GM23338 (cell line): ENCODE results near the gene DNAH10. TPM values are rescaled to one million over a fixed set of nuclear protein-coding genes. Genes with fewer than 3 reads are reported as not detected.

Experiments used
- ATAC-seq: fragments of 200-7000 bp; cut with Tn5 transposase; 3 replicates; pipeline ENCODE4 v1.9.1; 2020
- DNase-seq: peaks from one replicate; pipeline ENCODE4 v3.0.0-alpha.2; 2015; ENCODE audit warnings: low spot score
- H2AFZ ChIP-seq: fragments of 200-600 bp; sonication (generic); 2 replicates; pipeline ENCODE4 v1.8.0; 2016; ENCODE audit warnings: antibody characterized with exemption, mild to moderate bottlenecking, moderate library complexity
- H3F3A ChIP-seq: fragments of 200-600 bp; sonication (generic); replicated peaks from 2 replicates; pipeline ENCODE4 v1.8.0; 2017; ENCODE audit warnings: antibody characterized with exemption, mixed run types, low read depth
- H3K27ac ChIP-seq: fragments of 200-600 bp; sonication (generic); 2 replicates; pipeline ENCODE4 v1.6.1; 2016; ENCODE audit warnings: low read depth
- H3K27me3 ChIP-seq: fragments of 200-600 bp; sonication (generic); 2 replicates; pipeline ENCODE4 v1.8.0; 2016; ENCODE audit warnings: mild to moderate bottlenecking, mixed run types, moderate library complexity; ENCODE audit not compliant: insufficient read depth
- H3K36me3 ChIP-seq: fragments of 200-600 bp; sonication (generic); 2 replicates; pipeline ENCODE4 v1.8.0; 2016; ENCODE audit warnings: mild to moderate bottlenecking; ENCODE audit not compliant: insufficient read depth
- H3K4me1 ChIP-seq: fragments of 200-600 bp; sonication (generic); 2 replicates; pipeline ENCODE4 v1.8.0; 2016; ENCODE audit warnings: mild to moderate bottlenecking, moderate library complexity; ENCODE audit not compliant: insufficient read depth
- H3K4me2 ChIP-seq: fragments of 200-600 bp; sonication (generic); 2 replicates; pipeline ENCODE4 v1.7.1; 2017; ENCODE audit warnings: mixed run types
- H3K4me3 ChIP-seq: fragments of 200-600 bp; sonication (generic); 2 replicates; pipeline ENCODE4 v1.6.1; 2016; ENCODE audit warnings: mixed run types
- H3K79me2 ChIP-seq: fragments of 200-600 bp; sonication (generic); replicated peaks from 2 replicates; pipeline ENCODE4 v1.8.0; 2017; ENCODE audit warnings: mild to moderate bottlenecking; ENCODE audit not compliant: insufficient read depth
- H3K9me2 ChIP-seq: fragments of 200-600 bp; sonication (generic); 2 replicates; pipeline ENCODE4 v1.8.0; 2017; ENCODE audit not compliant: insufficient read depth
- H4K20me1 ChIP-seq: fragments of 200-600 bp; sonication (generic); replicated peaks from 2 replicates; pipeline ENCODE4 v1.8.0; 2017; ENCODE audit warnings: mild to moderate bottlenecking; ENCODE audit not compliant: insufficient read depth
- H3K27ac Mint-ChIP-seq: 2 replicates; pipeline ENCODE4 v1.8.0; 2020; ENCODE audit warnings: inconsistent platforms, mild to moderate bottlenecking, moderate library complexity, mixed read lengths
- H3K27me3 Mint-ChIP-seq: 3 replicates; pipeline ENCODE4 v1.8.0; 2022; ENCODE audit warnings: low read depth, mild to moderate bottlenecking, moderate library complexity, mixed read lengths, inconsistent platforms; ENCODE audit not compliant: insufficient read depth, poor library complexity
- H3K36me3 Mint-ChIP-seq: 3 replicates; pipeline ENCODE4 v1.8.0; 2021; ENCODE audit warnings: low read depth, mild to moderate bottlenecking, inconsistent platforms, moderate library complexity, mixed read lengths
- H3K4me1 Mint-ChIP-seq: 3 replicates; pipeline ENCODE4 v1.8.0; 2020; ENCODE audit warnings: mild to moderate bottlenecking, inconsistent platforms, mixed read lengths
- H3K4me3 Mint-ChIP-seq: 3 replicates; pipeline ENCODE4 v1.8.0; 2021; ENCODE audit warnings: moderate library complexity, mild to moderate bottlenecking, inconsistent platforms, mixed read lengths
- H3K9me3 Mint-ChIP-seq: 3 replicates; pipeline ENCODE4 v1.8.0; 2020; ENCODE audit warnings: moderate library complexity, mild to moderate bottlenecking, inconsistent platforms, mixed read lengths
- EZH2phosphoT487 ChIP-seq: fragments of 200-600 bp; sonication (generic); IDR thresholded peaks from one replicate; pipeline ENCODE4 v1.8.1; 2018; ENCODE audit warnings: antibody characterized with exemption; ENCODE audit not compliant: unreplicated experiment
- ZNF331 ChIP-seq: fragments of 250-450 bp; sonication (Bioruptor Pico); IDR thresholded peaks from 2 replicates; pipeline ENCODE4 v1.5.0; 2020; ENCODE audit warnings: low read depth, mild to moderate bottlenecking, moderate library complexity
- polyA plus RNA-seq: library from polyadenylated mRNA; unstranded; fragments of >200 nt; fragmentation: Nextera tagmentation; extraction: Ambion mirVana; gene quantifications from 2 replicates; pipeline ENCODE4 v1.2.1, GENCODE V29; 2016
- total RNA-seq: library from RNA; depleted of rRNA; stranded (reverse); fragments of >200 nt; shearing (Covaris generic); gene quantifications from 2 replicates; pipeline ENCODE4 v1.2.3, GENCODE V29; 2014
- TF ChIP-seq, protein P1 (sequence below): fragments of 250-450 bp; sonication (Bioruptor Pico); IDR thresholded peaks from 2 replicates; pipeline ENCODE4 v1.5.0; 2020; ENCODE audit warnings: mild to moderate bottlenecking, moderate library complexity
- TF ChIP-seq, protein P2 (sequence below), 2 experiments: fragments of 200-600 bp in 1 of 2; sonication (generic) in 1 of 2; conservative IDR thresholded peaks; 2 replicates each; pipeline versions ENCODE4 v1.5.1 to v1.6.1; 2016 to 2017; ENCODE audit warnings: antibody characterized with exemption in 2 of 2, low read depth in 2 of 2, mild to moderate bottlenecking in 2 of 2, moderate library complexity in 1 of 2

The DNAH10 gene
- total and polyA plus RNA-seq, 2 experiments from 2014 or later: 0.03 TPM

DNA sequence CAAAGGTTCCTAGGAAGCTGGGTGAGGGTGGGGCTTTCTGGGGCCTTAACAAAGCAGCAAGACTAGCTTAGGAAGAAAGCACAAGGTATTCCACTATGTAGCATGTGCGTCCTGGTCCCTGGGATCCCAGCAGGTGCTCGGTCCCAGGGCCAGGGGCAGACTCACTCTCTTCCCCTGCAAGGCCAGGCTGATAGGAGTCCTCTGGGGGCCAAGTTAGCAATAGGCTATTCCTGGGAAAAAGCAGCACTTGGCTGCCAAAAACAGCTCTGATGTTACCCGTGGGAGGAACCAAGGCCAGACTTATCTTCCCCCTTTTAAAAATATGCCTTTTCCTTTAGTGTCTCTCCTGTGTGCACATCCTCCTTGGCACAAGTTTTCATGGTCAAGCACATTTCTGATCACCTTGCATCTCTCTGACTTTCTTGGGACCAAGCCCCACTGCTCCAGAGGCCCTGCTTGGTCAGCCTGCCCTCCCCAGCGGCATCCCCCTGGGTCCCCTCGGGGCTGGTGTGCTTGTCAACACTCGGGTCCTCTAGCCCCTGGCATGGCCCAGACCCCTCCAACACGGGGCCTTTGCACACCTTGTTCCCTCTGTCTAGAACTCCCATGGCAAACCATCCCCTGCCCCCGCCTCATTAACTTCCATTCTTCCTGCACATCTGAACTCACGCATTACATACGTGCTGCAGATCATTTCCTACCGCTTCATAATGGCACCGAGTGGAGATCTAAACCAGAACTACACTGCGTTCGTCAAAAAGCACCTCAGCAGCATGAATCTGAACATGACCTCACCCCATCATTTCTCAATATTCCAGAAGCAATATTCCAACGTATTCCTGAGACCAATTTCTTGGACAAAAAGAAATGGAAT, 188.6 kb downstream of the DNAH10 start (continued):
- TF ChIP-seq, protein P1, sequence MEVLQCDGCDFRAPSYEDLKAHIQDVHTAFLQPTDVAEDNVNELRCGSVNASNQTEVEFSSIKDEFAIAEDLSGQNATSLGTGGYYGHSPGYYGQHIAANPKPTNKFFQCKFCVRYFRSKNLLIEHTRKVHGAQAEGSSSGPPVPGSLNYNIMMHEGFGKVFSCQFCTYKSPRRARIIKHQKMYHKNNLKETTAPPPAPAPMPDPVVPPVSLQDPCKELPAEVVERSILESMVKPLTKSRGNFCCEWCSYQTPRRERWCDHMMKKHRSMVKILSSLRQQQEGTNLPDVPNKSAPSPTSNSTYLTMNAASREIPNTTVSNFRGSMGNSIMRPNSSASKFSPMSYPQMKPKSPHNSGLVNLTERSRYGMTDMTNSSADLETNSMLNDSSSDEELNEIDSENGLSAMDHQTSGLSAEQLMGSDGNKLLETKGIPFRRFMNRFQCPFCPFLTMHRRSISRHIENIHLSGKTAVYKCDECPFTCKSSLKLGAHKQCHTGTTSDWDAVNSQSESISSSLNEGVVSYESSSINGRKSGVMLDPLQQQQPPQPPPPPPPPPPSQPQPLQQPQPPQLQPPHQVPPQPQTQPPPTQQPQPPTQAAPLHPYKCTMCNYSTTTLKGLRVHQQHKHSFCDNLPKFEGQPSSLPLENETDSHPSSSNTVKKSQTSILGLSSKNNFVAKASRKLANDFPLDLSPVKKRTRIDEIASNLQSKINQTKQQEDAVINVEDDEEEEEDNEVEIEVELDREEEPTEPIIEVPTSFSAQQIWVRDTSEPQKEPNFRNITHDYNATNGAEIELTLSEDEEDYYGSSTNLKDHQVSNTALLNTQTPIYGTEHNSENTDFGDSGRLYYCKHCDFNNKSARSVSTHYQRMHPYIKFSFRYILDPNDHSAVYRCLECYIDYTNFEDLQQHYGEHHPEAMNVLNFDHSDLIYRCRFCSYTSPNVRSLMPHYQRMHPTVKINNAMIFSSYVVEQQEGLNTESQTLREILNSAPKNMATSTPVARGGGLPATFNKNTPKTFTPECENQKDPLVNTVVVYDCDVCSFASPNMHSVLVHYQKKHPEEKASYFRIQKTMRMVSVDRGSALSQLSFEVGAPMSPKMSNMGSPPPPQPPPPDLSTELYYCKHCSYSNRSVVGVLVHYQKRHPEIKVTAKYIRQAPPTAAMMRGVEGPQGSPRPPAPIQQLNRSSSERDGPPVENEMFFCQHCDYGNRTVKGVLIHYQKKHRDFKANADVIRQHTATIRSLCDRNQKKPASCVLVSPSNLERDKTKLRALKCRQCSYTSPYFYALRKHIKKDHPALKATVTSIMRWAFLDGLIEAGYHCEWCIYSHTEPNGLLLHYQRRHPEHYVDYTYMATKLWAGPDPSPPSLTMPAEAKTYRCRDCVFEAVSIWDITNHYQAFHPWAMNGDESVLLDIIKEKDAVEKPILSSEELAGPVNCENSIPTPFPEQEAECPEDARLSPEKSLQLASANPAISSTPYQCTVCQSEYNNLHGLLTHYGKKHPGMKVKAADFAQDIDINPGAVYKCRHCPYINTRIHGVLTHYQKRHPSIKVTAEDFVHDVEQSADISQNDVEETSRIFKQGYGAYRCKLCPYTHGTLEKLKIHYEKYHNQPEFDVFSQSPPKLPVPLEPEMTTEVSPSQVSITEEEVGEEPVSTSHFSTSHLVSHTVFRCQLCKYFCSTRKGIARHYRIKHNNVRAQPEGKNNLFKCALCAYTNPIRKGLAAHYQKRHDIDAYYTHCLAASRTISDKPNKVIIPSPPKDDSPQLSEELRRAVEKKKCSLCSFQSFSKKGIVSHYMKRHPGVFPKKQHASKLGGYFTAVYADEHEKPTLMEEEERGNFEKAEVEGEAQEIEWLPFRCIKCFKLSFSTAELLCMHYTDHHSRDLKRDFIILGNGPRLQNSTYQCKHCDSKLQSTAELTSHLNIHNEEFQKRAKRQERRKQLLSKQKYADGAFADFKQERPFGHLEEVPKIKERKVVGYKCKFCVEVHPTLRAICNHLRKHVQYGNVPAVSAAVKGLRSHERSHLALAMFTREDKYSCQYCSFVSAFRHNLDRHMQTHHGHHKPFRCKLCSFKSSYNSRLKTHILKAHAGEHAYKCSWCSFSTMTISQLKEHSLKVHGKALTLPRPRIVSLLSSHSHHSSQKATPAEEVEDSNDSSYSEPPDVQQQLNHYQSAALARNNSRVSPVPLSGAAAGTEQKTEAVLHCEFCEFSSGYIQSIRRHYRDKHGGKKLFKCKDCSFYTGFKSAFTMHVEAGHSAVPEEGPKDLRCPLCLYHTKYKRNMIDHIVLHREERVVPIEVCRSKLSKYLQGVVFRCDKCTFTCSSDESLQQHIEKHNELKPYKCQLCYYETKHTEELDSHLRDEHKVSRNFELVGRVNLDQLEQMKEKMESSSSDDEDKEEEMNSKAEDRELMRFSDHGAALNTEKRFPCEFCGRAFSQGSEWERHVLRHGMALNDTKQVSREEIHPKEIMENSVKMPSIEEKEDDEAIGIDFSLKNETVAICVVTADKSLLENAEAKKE: no peak
- TF ChIP-seq, protein P2, sequence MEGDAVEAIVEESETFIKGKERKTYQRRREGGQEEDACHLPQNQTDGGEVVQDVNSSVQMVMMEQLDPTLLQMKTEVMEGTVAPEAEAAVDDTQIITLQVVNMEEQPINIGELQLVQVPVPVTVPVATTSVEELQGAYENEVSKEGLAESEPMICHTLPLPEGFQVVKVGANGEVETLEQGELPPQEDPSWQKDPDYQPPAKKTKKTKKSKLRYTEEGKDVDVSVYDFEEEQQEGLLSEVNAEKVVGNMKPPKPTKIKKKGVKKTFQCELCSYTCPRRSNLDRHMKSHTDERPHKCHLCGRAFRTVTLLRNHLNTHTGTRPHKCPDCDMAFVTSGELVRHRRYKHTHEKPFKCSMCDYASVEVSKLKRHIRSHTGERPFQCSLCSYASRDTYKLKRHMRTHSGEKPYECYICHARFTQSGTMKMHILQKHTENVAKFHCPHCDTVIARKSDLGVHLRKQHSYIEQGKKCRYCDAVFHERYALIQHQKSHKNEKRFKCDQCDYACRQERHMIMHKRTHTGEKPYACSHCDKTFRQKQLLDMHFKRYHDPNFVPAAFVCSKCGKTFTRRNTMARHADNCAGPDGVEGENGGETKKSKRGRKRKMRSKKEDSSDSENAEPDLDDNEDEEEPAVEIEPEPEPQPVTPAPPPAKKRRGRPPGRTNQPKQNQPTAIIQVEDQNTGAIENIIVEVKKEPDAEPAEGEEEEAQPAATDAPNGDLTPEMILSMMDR (conservative IDR thresholded peaks at IDR 0.05; ENCODE audit: low read depth in 2 of 2): no peak
- no peak for TF ChIP-seq ZNF331 (CRISPR knock-in tag)
- TF ChIP-seq EZH2phosphoT487: no peak

DNA sequence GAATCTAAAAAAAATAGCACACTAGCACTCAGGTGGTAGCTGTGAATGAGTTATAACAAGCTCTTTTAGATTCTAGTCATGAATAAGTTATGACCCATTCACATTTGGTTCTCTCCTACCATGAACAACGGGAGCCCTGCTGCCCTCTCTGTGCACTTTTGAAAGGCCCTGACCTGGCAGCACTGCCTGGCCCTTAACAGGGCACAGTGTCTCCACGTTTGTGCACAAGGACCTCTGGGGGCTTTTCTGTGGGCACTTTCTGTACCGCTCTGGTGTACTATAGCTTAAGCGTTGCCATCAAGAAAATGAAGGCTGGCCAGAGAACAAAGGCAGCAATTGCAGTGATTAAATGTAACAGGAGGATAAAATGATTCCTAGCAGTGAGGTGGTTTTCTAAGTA, 189.4 kb downstream of the DNAH10 start:
- ATAC-seq (no peak), DNase-seq (no peak)
- TF ChIP-seq, protein P1: no peak
- no peaks in the 10 kb centered on the region for H3K4me1 ChIP-seq
- H3K4me2 ChIP-seq: no peak overlapping the region
- no peaks in the 10 kb centered on the region; the same call in 2 of the 3 replicates for H3K4me1 Mint-ChIP-seq
- no peak overlapping the region for H3K4me3 ChIP-seq
- H3K27me3 ChIP-seq: peaks cover 37% of the 10 kb centered on the region
- H3K79me2 ChIP-seq: no peaks in the 10 kb centered on the region
- no peak overlapping the region for H3K27ac Mint-ChIP-seq
- H3F3A ChIP-seq: no peaks in the 10 kb centered on the region
- H3K36me3 ChIP-seq: no peaks in the 10 kb centered on the region
- H2AFZ ChIP-seq: no peak overlapping the region
- H3K9me3 Mint-ChIP-seq: no peaks in the 10 kb centered on the region
- no peaks in the 10 kb centered on the region for H3K36me3 Mint-ChIP-seq
- no peak overlapping the region for H3K4me3 Mint-ChIP-seq
- no peaks in the 10 kb centered on the region for H3K9me2 ChIP-seq
- no peaks in the 10 kb centered on the region for H4K20me1 ChIP-seq
- H3K27ac ChIP-seq: no peak overlapping the region
- H3K27me3 Mint-ChIP-seq: peaks cover 5% of the 10 kb centered on the region
